OCI-LY3 (cell line): ENCODE measurements around the gene PHF14.

Experiments used
- H2AFZ ChIP-seq: fragments of 200-600, 300-600 bp; shearing (Covaris generic); 2 replicates; pipeline ENCODE4 v1.6.0; 2014; ENCODE audit warnings: antibody characterized with exemption, low read depth, low read length
- H3K27ac ChIP-seq: fragments of 200-600, 300-600 bp; sonication (generic); 2 replicates; pipeline ENCODE4 v1.5.1; 2014; ENCODE audit warnings: mild to moderate bottlenecking, low read length, moderate library complexity, mixed read lengths
- H3K27me3 ChIP-seq: fragments of 200-600, 300-600 bp; sonication (generic); 2 replicates; pipeline ENCODE4 v1.6.1; 2014; ENCODE audit warnings: low read depth, low read length, mixed read lengths
- H3K36me3 ChIP-seq: fragments of 200-600, 300-600 bp; sonication (generic); replicated peaks from 2 replicates; pipeline ENCODE3; 2014; ENCODE audit warnings: low read depth, low read length, mixed read lengths
- H3K4me1 ChIP-seq: fragments of 300-600, 200-600 bp; sonication (generic); 2 replicates; pipeline ENCODE4 v1.6.1; 2014; ENCODE audit warnings: low read length, mixed read lengths
- H3K4me2 ChIP-seq: fragments of 200-600, 300-600 bp; sonication (generic); 2 replicates; pipeline ENCODE4 v1.6.1; 2014; ENCODE audit warnings: low read length, mixed read lengths
- H3K4me3 ChIP-seq: fragments of 300-600, 200-600 bp; sonication (generic); 2 replicates; pipeline ENCODE4 v1.5.1; 2014; ENCODE audit warnings: antibody characterized with exemption, mild to moderate bottlenecking, low read length, moderate library complexity
- H3K79me2 ChIP-seq: fragments of 300-600, 200-600 bp; shearing (Covaris generic); 2 replicates; pipeline ENCODE4 v1.6.1; 2014; ENCODE audit warnings: mild to moderate bottlenecking, low read length, mixed read lengths
- H3K9ac ChIP-seq: fragments of 300-600, 200-600 bp; shearing (Covaris generic); 2 replicates; pipeline ENCODE4 v1.6.0; 2014; ENCODE audit warnings: mild to moderate bottlenecking, low read length, moderate library complexity
- H3K9me3 ChIP-seq: fragments of 200-600, 300-600 bp; shearing (Covaris generic); 2 replicates; pipeline ENCODE4 v1.6.1; 2014; ENCODE audit warnings: low read length, mixed read lengths; ENCODE audit not compliant: insufficient read depth
- H4K20me1 ChIP-seq: fragments of 200-600, 300-600 bp; sonication (generic); 2 replicates; pipeline ENCODE4 v1.6.1; 2016; ENCODE audit warnings: low read length, mixed read lengths; ENCODE audit not compliant: insufficient read depth
- EZH2phosphoT487 ChIP-seq: fragments of 200-600 bp; shearing (Covaris generic); IDR thresholded peaks from 2 replicates; pipeline ENCODE4 v1.6.1; 2018; ENCODE audit warnings: antibody characterized with exemption, mixed run types, low read depth
- TF ChIP-seq, protein P1 (sequence below): fragments of 200-600, 300-600 bp; sonication (generic); IDR thresholded peaks from 2 replicates; pipeline ENCODE4 v1.5.1; 2014; ENCODE audit warnings: antibody characterized with exemption, low read length, low read depth

The PHF14 gene

DNA sequence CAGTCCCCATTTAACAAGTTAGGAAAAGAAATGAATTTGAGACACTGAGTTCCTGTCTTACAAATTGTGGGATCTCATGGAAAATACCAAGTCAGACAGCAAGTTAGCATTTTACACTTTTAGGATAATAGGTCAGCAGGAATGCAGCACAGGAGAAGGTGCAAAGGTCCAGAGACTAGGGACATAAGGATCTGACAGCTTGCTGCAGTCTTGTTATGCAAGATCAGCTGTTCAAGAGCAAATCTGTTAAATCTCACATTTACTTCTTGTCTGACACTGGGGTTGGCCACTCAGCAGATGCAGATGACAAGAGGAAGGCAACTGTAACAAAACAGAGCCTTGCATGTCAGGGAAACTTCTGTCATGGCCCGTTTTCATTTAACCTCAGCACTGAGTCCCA is 239.6 kb downstream of the PHF14 start:
- no peak overlapping the region for H2AFZ ChIP-seq
- TF ChIP-seq, protein P1, sequence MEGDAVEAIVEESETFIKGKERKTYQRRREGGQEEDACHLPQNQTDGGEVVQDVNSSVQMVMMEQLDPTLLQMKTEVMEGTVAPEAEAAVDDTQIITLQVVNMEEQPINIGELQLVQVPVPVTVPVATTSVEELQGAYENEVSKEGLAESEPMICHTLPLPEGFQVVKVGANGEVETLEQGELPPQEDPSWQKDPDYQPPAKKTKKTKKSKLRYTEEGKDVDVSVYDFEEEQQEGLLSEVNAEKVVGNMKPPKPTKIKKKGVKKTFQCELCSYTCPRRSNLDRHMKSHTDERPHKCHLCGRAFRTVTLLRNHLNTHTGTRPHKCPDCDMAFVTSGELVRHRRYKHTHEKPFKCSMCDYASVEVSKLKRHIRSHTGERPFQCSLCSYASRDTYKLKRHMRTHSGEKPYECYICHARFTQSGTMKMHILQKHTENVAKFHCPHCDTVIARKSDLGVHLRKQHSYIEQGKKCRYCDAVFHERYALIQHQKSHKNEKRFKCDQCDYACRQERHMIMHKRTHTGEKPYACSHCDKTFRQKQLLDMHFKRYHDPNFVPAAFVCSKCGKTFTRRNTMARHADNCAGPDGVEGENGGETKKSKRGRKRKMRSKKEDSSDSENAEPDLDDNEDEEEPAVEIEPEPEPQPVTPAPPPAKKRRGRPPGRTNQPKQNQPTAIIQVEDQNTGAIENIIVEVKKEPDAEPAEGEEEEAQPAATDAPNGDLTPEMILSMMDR, result no peak
- TF ChIP-seq EZH2phosphoT487, result no peak

DNA sequence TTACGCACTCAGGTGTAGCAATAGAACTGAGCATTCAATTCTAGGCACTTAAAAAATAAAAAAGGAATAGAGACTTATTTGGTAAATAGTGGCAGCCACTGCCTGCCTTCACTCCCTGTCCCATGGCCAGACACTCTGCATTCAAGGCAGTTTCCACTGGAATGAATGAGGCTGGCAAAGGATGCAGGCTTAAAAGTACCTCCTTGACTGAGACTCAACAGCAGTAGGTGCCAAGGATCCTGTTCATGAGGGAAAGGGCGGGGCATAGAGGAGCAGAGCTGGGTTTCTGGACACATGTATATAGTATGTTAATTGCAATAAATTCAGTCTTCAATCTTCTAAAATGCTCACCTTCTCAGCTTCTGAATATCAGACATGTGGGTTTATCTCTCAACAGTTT is 242.6 kb downstream of the PHF14 start:
- H4K20me1 ChIP-seq, result no peaks in the 10 kb centered on the region
- no peak overlapping the region for H2AFZ ChIP-seq
- no peak overlapping the region for H3K4me2 ChIP-seq
- no peaks in the 10 kb centered on the region for H3K9me3 ChIP-seq
- no peak overlapping the region for H3K4me3 ChIP-seq
- H3K27ac ChIP-seq, result no peak overlapping the region
- no peaks in the 10 kb centered on the region for H3K27me3 ChIP-seq
- H3K36me3 ChIP-seq, result no peaks in the 10 kb centered on the region
- no peak for TF ChIP-seq EZH2phosphoT487
- TF ChIP-seq, protein P1, result no peak
- peaks cover 10% of the 10 kb centered on the region for H3K4me1 ChIP-seq
- H3K9ac ChIP-seq, result no peak overlapping the region
- no peaks in the 10 kb centered on the region for H3K79me2 ChIP-seq

More for the DNA sequence above, 239.6 kb downstream of the PHF14 start:
- Histone ChIP-seq H3K4me3 (no peak overlapping the region), H3K9me3 (no peaks in the 10 kb centered on the region), H3K4me2 (no peak overlapping the region), H3K9ac (no peak overlapping the region), H4K20me1 (no peaks in the 10 kb centered on the region), H3K27ac (no peak overlapping the region), H3K79me2 (no peaks in the 10 kb centered on the region), H3K27me3 (no peaks in the 10 kb centered on the region), H3K36me3 (no peaks in the 10 kb centered on the region), H3K4me1 (peaks cover 11% of the 10 kb centered on the region)

DNA sequence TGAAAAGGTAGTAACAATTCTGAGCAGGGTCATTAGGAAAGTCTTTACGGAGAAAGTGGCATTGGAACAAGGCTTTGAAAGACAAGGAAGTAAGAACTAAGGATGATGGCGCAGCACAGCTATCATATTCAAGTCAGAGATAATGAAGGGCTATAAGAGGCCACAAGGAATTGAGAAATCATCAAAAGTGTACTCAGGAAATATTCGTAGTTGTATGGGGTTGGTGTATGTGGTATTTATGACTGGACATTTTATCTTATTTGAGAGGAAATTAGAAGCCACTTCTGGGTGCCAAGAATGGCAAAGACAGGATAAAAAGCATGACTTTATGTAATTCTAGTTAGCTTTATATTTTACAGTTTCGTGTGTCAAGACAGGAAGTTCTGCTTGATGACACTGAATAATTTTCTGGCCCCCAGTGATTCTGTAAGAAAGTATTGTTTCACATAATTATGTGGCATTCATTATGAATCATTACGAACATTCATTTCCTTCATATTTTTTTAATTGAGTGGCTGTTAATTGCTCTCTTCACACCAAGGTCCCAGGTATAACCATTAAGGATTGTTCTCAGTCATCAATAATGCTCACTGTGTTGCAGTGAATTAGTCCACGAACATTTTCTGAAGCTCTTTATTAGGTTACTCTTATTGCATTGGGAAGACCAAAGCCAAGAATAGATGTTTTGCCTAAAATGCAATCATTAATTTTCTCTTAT is 244.3 kb downstream of the PHF14 start:
- Histone ChIP-seq H3K27me3 (no peaks in the 10 kb centered on the region), H3K4me1 (peaks cover 13% of the 10 kb centered on the region), H4K20me1 (no peaks in the 10 kb centered on the region), H3K9me3 (no peaks in the 10 kb centered on the region), H3K36me3 (no peaks in the 10 kb centered on the region), H3K9ac (no peak overlapping the region), H3K27ac (no peak overlapping the region), H3K4me2 (no peak overlapping the region), H3K4me3 (no peak overlapping the region), H2AFZ (no peak overlapping the region), H3K79me2 (no peaks in the 10 kb centered on the region)
- TF ChIP-seq EZH2phosphoT487, result no peak
- TF ChIP-seq, protein P1, result no peak
